Cardiac muscle cell (in vitro differentiated cells and primary cell): ENCODE measurements around the gene CMC4. TPM values are rescaled to one million over a fixed set of nuclear protein-coding genes. Genes with fewer than 3 reads are reported as not detected.

Experiments used
- DNase-seq, 2 donors: peaks; one replicate each; pipeline versions ENCODE4 v3.0.0 to v3.0.0-alpha.2; 2010 to 2017; ENCODE audit warnings: low read depth in 1 of 2, low spot score in 1 of 2
- H3K27ac ChIP-seq: fragments of 200-600 bp; sonication (generic); 2 replicates; pipeline ENCODE4 v1.5.1; 2016
- H3K27me3 ChIP-seq: fragments of 200-600 bp; sonication (generic); 2 replicates; pipeline ENCODE4 v1.6.0; 2016; ENCODE audit warnings: control low read depth
- H3K36me3 ChIP-seq: fragments of 200-600 bp; sonication (generic); 2 replicates; pipeline ENCODE4 v1.5.1; 2016; ENCODE audit warnings: control low read depth
- H3K4me1 ChIP-seq: fragments of 200-600 bp; sonication (generic); 2 replicates; pipeline ENCODE4 v1.8.1; 2017; ENCODE audit warnings: low read depth, mild to moderate bottlenecking, mixed run types
- H3K4me3 ChIP-seq: fragments of 200-600 bp; sonication (generic); 2 replicates; pipeline ENCODE4 v1.5.1; 2016; ENCODE audit warnings: mild to moderate bottlenecking
- H3K9me3 ChIP-seq: fragments of 200-600 bp; sonication (generic); 2 replicates; pipeline ENCODE4 v1.5.1; 2017; ENCODE audit warnings: low read depth, mild to moderate bottlenecking, control low read depth
- polyA plus RNA-seq: library from polyadenylated mRNA; unstranded; fragments of >200 nt; fragmentation: Nextera tagmentation; extraction: Ambion mirVana; gene quantifications from 2 replicates; pipeline ENCODE4 v1.2.1, GENCODE V29; 2016
- total RNA-seq: library from RNA; depleted of rRNA; stranded (reverse); fragments of >200 nt; gene quantifications from 2 replicates; pipeline ENCODE4 v1.2.3, GENCODE V29; 2016
- TF ChIP-seq, protein P1 (sequence below): IDR thresholded peaks from 2 replicates; pipeline ENCODE4 v1.5.1; 2012; ENCODE audit warnings: low read depth, mild to moderate bottlenecking, low read length

CMC4 gene
- total and polyA plus RNA-seq, 2 experiments from 2014 or later: 23.3 to 32.0 TPM

DNA sequence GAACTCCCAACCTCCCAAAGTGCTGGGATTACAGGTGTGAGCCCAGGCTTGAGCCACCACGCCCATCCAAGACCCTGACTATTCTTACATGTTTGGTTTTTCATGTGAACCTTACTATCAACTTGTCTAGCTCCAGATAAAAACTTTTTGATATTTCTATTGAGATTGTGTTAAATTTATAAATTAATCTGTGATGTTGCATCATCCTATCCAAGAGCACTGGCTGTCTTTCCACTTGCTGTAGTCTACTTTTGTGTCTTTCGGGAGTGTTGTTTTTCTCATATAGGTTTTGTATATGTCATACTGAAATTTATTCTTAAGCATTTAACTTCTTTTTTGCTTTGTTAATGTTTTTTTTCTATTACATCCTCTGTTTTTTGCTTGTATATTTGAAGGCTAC lies 35.0 kb upstream of the CMC4 start:
- no peaks in the 10 kb centered on the region for H3K27me3 ChIP-seq
- no peaks in the 10 kb centered on the region for H3K9me3 ChIP-seq
- H3K4me3 ChIP-seq: no peak overlapping the region
- TF ChIP-seq, protein P1, sequence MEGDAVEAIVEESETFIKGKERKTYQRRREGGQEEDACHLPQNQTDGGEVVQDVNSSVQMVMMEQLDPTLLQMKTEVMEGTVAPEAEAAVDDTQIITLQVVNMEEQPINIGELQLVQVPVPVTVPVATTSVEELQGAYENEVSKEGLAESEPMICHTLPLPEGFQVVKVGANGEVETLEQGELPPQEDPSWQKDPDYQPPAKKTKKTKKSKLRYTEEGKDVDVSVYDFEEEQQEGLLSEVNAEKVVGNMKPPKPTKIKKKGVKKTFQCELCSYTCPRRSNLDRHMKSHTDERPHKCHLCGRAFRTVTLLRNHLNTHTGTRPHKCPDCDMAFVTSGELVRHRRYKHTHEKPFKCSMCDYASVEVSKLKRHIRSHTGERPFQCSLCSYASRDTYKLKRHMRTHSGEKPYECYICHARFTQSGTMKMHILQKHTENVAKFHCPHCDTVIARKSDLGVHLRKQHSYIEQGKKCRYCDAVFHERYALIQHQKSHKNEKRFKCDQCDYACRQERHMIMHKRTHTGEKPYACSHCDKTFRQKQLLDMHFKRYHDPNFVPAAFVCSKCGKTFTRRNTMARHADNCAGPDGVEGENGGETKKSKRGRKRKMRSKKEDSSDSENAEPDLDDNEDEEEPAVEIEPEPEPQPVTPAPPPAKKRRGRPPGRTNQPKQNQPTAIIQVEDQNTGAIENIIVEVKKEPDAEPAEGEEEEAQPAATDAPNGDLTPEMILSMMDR: no peak
- H3K36me3 ChIP-seq: no peaks in the 10 kb centered on the region
- no peak for DNase-seq
- no peaks in the 10 kb centered on the region for H3K4me1 ChIP-seq
- no peak overlapping the region for H3K27ac ChIP-seq

DNA sequence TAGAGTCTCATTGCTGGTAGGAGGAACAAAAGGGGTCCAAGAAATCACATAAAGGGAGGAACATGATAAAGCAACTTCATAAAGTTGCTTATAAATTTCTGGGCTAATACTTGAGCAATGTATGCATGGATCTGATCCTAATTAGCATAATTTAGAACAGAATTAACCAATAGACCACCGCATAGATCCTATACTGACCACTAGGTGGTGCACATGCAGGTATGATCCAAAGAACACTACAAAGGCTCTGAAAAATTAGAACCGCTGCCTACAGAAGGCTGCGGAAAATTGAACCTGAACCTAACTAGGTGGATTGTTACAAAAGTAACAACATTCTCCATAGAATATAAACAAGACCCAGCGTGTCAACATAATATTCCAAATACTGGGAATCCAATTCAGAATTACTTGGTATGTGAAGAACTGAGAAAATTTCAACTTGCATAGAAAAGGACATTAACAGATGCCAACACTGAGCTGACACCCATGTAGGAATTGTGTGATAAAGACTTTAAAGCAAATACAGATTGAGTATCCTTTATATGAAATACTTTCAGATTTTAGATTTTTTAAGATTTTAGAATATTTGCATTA lies 23.6 kb upstream of the CMC4 start:
- Histone ChIP-seq H3K27ac (no peak overlapping the region), H3K4me1 (no peaks in the 10 kb centered on the region), H3K36me3 (peaks cover 3% of the 10 kb centered on the region), H3K27me3 (no peaks in the 10 kb centered on the region), H3K4me3 (no peak overlapping the region), H3K9me3 (no peaks in the 10 kb centered on the region)
- peak; percentile 28 to 32 for DNase-seq
- TF ChIP-seq, protein P1: peak; percentile 57

DNA sequence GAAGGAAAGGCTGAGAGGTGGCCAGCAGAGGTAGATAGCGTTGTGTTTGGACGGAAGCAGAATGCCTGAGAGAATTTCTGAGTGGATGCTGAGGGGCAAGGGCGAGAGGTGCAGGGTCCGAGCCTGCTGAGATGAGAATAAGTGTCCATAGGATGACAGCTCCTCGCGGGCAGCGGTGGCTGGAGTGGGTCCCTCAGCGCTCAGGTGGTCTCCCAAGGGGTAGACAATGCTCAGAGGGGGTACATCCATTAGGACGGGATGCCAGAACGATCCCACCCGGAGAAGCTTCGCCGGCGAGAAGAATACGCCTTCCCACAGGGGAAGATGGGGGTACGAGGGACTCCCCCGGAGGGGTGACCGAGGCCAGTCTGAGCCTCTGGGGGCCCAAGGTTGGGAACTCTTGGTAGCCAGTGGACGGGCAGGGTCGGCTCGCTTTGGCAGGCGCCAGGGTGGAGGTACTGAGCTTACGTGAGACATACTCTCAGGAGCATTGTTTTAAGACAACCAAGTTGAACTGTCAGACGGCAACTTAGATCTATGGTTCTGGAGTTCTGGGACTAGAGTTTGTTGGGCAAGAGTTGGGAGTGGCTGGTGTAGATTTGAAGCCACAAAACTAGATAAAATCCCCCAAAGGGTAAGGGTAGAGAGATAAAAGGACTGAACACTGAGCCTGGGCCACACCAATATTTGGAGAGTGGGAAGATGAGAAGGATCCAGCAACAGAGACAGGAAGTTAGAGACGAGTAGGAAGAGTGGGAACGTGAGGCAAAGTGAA lies 16.2 kb upstream of the CMC4 start:
- TF ChIP-seq, protein P1: no peak
- H3K4me3 ChIP-seq: no peak overlapping the region
- peak in 1 of 2 donors; percentile 23 for DNase-seq

DNA sequence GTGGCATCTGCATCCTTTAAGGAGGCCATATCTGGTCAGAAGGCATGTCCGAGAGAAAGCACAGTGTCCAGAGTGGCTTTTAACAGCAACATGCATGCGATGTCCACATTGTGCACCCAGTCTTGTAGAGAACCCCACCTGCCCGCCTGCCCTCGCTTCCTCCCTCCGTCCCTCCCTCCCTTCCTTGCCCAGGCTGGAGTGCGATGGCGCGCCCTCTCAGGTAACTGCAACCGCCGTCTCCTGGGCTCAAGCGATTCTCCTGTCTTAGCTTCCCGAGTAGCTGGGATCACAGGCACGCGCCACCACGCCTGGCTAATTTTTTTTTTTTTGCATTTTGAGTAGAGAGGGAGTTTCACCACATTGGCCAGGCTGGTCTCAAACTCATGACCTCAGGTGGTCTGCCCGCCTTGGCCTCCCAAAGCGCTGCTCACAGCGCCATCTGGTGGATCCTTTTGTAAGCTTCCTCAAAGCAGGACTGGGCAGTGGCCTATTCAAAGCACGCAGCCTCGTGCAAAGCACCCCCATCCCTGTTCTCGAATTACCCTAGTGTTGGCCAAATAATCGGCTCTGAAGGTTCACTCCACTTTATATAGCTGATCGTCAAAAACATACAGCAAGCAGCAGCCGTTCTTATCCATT lies 15.4 kb upstream of the CMC4 start:
- Histone ChIP-seq H3K4me3 (no peak overlapping the region), H3K9me3 (no peaks in the 10 kb centered on the region), H3K4me1 (no peaks in the 10 kb centered on the region), H3K27ac (no peak overlapping the region), H3K36me3 (peaks cover 3% of the 10 kb centered on the region), H3K27me3 (no peaks in the 10 kb centered on the region)
- peak; percentile 42 to 44 for DNase-seq
- TF ChIP-seq, protein P1: peak; percentile 39

More for the DNA sequence above, 16.2 kb upstream of the CMC4 start:
- Histone ChIP-seq H3K4me1 (no peaks in the 10 kb centered on the region), H3K27ac (no peak overlapping the region), H3K9me3 (no peaks in the 10 kb centered on the region), H3K36me3 (peaks cover 3% of the 10 kb centered on the region), H3K27me3 (no peaks in the 10 kb centered on the region)

DNA sequence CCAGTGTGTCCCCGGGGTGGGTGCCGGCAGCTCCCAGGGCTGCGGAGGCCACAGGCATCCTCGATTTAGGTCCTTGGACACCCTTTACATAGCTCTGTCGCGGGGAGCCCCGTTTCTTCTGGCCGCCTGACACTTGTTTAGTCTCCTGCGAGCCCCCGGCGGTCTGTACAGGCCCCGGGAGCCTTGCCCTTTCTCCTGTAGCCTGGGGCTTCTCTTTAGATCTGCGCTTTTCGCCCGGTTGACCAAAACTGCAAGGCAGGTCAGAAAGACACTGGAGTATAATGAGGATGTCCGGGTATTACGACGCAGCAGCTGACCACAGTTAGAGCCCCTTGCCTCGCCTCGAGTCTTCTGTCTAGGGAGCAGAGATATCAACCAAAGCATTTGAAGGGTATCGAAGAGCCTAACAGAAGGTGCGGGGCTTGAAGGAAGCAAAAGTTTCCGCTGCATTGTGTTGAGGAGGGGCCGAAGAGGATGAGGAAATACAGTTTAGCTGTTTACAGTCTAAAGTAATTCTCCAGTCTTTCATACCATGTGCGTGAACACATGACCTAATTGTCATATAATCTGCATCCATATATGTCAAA lies 851 bp upstream of the CMC4 start:
- no peaks in the 10 kb centered on the region for H3K36me3 ChIP-seq
- H3K27me3 ChIP-seq: no peaks in the 10 kb centered on the region
- peak overlapping the region; percentile 44 for H3K27ac ChIP-seq
- H3K9me3 ChIP-seq: no peaks in the 10 kb centered on the region
- DNase-seq: no peak
- no peaks in the 10 kb centered on the region for H3K4me1 ChIP-seq
- H3K4me3 ChIP-seq: peak overlapping the region; percentile 57
- TF ChIP-seq, protein P1: no peak
